PC-9 (cell line): ENCODE measurements around the gene SENP8. TPM values are rescaled to one million over a fixed set of nuclear protein-coding genes. Genes with fewer than 3 reads are reported as not detected.

Source experiments
- BruUV-seq: library from RNA; stranded (reverse); fragments of 400-500 nt; replicated peaks from 2 replicates; lab custom pipeline; 2021; lab: Mats Ljungman, UMichigan
- CTCF ChIA-PET: fragments of 300-600 bp; sonication (Branson Sonifier 250); formaldehyde crosslinking; loops from one replicate; lab custom pipeline; 2022; ENCODE audit warnings: antibody characterized with exemption; lab: Charles Lee
- POLR2A ChIA-PET: fragments of 300-600 bp; sonication (Branson Sonifier 250); formaldehyde crosslinking; loops from one replicate; lab custom pipeline; 2022; ENCODE audit warnings: antibody characterized with exemption; ENCODE audit not compliant: unreplicated experiment; lab: Charles Lee
- DNase-seq, 2 experiments: peaks; one replicate each; pipeline versions ENCODE4 v3.0.0 to v3.0.0-alpha.2; 2015 to 2022; ENCODE audit warnings: mixed read lengths in 1 of 2
- H2AFZ ChIP-seq: fragments of 200-600 bp; sonication (generic); 2 replicates; pipeline ENCODE4 v1.8.1; 2017; ENCODE audit warnings: antibody characterized with exemption
- H3F3A ChIP-seq: fragments of 200-600 bp; sonication (generic); 2 replicates; pipeline ENCODE4 v1.8.1; 2017; ENCODE audit warnings: antibody characterized with exemption, mild to moderate bottlenecking, low read depth; ENCODE audit not compliant: insufficient read depth
- H3K27ac ChIP-seq: fragments of 200-600 bp; sonication (generic); 2 replicates; pipeline ENCODE4 v1.6.1; 2016; ENCODE audit warnings: mixed run types
- H3K27me3 ChIP-seq: fragments of 200-600 bp; sonication (generic); 2 replicates; pipeline ENCODE4 v1.6.1; 2016; ENCODE audit warnings: low read depth, mixed run types; ENCODE audit not compliant: insufficient read depth
- H3K36me3 ChIP-seq: fragments of 200-600 bp; sonication (generic); 2 replicates; pipeline ENCODE4 v1.6.1; 2016; ENCODE audit warnings: low read depth, mixed run types
- H3K4me1 ChIP-seq: fragments of 200-600 bp; sonication (generic); replicated peaks from 2 replicates; pipeline ENCODE4 v1.6.1; 2016; ENCODE audit warnings: mixed run types; ENCODE audit not compliant: insufficient read depth
- H3K4me2 ChIP-seq: fragments of 200-600 bp; sonication (generic); 2 replicates; pipeline ENCODE4 v1.6.1; 2017; ENCODE audit warnings: mixed run types
- H3K4me3 ChIP-seq: fragments of 200-600 bp; sonication (generic); 2 replicates; pipeline ENCODE4 v1.6.1; 2016; ENCODE audit warnings: mixed run types
- H3K79me2 ChIP-seq: fragments of 200-600 bp; sonication (generic); 2 replicates; pipeline ENCODE4 v1.6.1; 2017; ENCODE audit warnings: low read depth, mixed run types
- H3K9me2 ChIP-seq: fragments of 200-600 bp; sonication (generic); 2 replicates; pipeline ENCODE4 v1.8.1; 2017; ENCODE audit warnings: mild to moderate bottlenecking; ENCODE audit not compliant: insufficient read depth
- H3K9me3 ChIP-seq: fragments of 200-600 bp; sonication (generic); 2 replicates; pipeline ENCODE4 v1.8.1; 2016; ENCODE audit warnings: low read depth; ENCODE audit not compliant: insufficient read depth
- H4K20me1 ChIP-seq: fragments of 200-600 bp; sonication (generic); 2 replicates; pipeline ENCODE4 v1.8.1; 2017; ENCODE audit not compliant: insufficient read depth
- CTCF ChIP-seq: fragments of 200-600 bp; sonication (generic); conservative IDR thresholded peaks from 2 replicates; pipeline ENCODE4 v1.6.1; 2017; ENCODE audit warnings: mixed run types, antibody characterized with exemption, mild to moderate bottlenecking, moderate library complexity
- EZH2 ChIP-seq: fragments of 200-600 bp; sonication (generic); IDR thresholded peaks from 2 replicates; pipeline ENCODE4 v1.8.0; 2017; ENCODE audit warnings: antibody characterized with exemption, low read depth
- intact Hi-C: fragments of 100-400 bp; cut with micrococcal nuclease; formaldehyde crosslinking; loops from one replicate; pipeline ENCODE4 v1.10.0; 2022; ENCODE audit not compliant: unreplicated experiment
- total RNA-seq: library from RNA; stranded (reverse); gene quantifications from 2 replicates; pipeline ENCODE4 v1.2.3, GENCODE V29; 2021

The SENP8 gene
- total RNA-seq, 1 experiment from 2014 or later: 3.8 TPM

DNA sequence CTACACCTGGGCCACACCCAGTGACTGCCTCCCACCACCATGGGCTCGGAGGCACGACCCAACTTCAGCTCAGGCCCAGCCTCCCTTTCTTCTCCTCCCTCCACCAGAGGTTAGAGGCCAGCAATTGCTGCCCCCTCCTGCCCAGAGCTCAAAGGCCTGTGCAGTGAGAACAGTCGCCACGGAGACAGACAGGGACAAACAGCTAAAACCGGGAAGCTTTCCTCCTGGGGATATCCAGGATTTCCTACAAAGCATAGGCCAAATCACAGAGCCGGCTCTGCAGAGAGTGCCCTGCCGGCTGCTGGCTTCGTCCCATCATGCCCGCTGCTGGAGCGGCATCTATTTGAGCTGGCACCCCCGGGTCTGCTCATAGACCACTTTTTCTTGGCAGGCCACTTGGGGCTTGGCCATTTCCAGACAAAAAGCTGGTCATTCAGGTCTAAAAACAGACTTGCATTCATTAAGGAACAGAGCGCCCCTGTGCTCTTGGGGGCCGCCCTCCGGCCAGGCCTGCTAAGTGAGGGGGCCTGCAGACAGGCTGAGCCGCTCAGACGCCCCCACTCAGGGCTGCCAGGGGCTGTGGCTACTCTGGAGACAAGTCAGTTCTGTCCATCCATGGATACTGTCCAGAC is 61.9 kb downstream of the SENP8 start:
- H3K4me2 ChIP-seq: no peak overlapping the region

DNA sequence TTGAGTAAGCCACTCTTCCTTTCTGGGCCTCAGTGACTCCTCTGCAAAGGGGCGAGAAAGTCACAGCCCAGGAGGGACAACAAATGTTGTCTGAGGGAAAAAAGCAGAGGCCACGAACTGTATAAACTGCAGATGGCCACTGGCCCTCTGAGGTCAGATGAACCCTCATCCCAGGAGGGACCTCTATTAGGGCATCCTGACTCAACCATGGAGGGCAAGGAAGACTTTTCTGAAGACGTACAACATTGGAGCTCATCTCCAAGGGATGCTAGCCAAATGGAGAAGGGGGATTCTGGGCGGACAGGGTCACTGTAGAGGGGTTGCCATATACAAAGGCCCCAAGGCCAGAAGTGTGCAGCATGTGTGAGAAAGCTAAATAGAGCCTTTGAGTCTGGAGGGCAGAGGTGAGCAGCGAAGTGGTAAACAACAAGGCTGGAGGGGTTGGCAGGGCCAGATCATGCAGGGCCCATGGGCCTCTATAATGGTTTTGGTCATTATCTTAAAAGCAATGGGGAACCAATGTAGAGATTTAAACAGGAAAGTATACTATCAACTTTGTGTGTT is 62.6 kb downstream of the SENP8 start:
- Histone ChIP-seq H3K27me3 (no peaks in the 10 kb centered on the region), H3K4me2 (no peak overlapping the region), H3K36me3 (no peaks in the 10 kb centered on the region), H3K4me3 (no peak overlapping the region), H3K9me2 (no peaks in the 10 kb centered on the region), H3K9me3 (no peaks in the 10 kb centered on the region), H3F3A (peaks cover 35% of the 10 kb centered on the region), H2AFZ (no peak overlapping the region), H3K4me1 (peaks cover 75% of the 10 kb centered on the region), H3K79me2 (no peaks in the 10 kb centered on the region), H4K20me1 (no peaks in the 10 kb centered on the region), H3K27ac (no peak overlapping the region)
- intact Hi-C loops: no loop called here
- ChIA-PET CTCF (interaction anchor here (0.6 kb wide), 1 partner anchor 23 kb away, joined by 3 read pairs; no protein-coding TSS in a partner anchor), POLR2A (interaction anchor here (0.6 kb wide), 1 partner anchor 428 kb away, joined by 5 read pairs; no protein-coding TSS in a partner anchor)
- no peak for TF ChIP-seq EZH2
- no peak for TF ChIP-seq CTCF
- no peak for DNase-seq
- no TSS peak for BruUV-seq

More for the DNA sequence above, 61.9 kb downstream of the SENP8 start:
- no peak for TF ChIP-seq CTCF
- no peak for TF ChIP-seq EZH2
- DNase-seq: no peak
- H3K9me2 ChIP-seq: no peaks in the 10 kb centered on the region
- H2AFZ ChIP-seq: no peak overlapping the region
- peaks cover 69% of the 10 kb centered on the region for H3K4me1 ChIP-seq
- no peak overlapping the region for H3K4me3 ChIP-seq
- H3K79me2 ChIP-seq: no peaks in the 10 kb centered on the region
- CTCF ChIA-PET: no interaction called here
- peaks cover 35% of the 10 kb centered on the region for H3F3A ChIP-seq
- intact Hi-C loops: no loop called here
- no peaks in the 10 kb centered on the region for H3K9me3 ChIP-seq
- H3K27ac ChIP-seq: no peak overlapping the region
- H4K20me1 ChIP-seq: no peaks in the 10 kb centered on the region
- H3K27me3 ChIP-seq: no peaks in the 10 kb centered on the region
- no TSS peak for BruUV-seq
- POLR2A ChIA-PET: no interaction called here
- no peaks in the 10 kb centered on the region for H3K36me3 ChIP-seq

- ChIA-PET CTCF (interaction anchor here (0.6 kb wide), 1 partner anchor 170 kb away, joined by 5 read pairs; no protein-coding TSS in a partner anchor), POLR2A (no interaction called here)
- BruUV-seq: no TSS peak
- Histone ChIP-seq H3K36me3 (no peaks in the 10 kb centered on the region), H3K9me2 (no peaks in the 10 kb centered on the region), H3K4me3 (no peak overlapping the region), H3F3A (peaks cover 33% of the 10 kb centered on the region), H3K4me2 (peak overlapping the region; percentile 86), H4K20me1 (no peaks in the 10 kb centered on the region), H3K4me1 (peaks cover 71% of the 10 kb centered on the region), H3K9me3 (no peaks in the 10 kb centered on the region), H3K27me3 (no peaks in the 10 kb centered on the region), H3K27ac (peak overlapping the region; percentile 42), H3K79me2 (no peaks in the 10 kb centered on the region), H2AFZ (no peak overlapping the region)
- intact Hi-C loops: no loop called here
- DNase-seq: no peak
- TF ChIP-seq CTCF (no peak), EZH2 (no peak)
Observed at GRCh38 chr15:72182244-72182643, 64.0 kb downstream of the SENP8 start.
